NOMO-1 treated with dmso at 0.1 percent for 144 hours (cell line): Measurements from ENCODE around the gene DMWD.

Experiments used
- DNase-seq: peaks from one replicate; lab custom pipeline; 2025; ENCODE audit not compliant: unreplicated experiment; lab: John Stamatoyannopoulos, UW

DMWD gene

DNA sequence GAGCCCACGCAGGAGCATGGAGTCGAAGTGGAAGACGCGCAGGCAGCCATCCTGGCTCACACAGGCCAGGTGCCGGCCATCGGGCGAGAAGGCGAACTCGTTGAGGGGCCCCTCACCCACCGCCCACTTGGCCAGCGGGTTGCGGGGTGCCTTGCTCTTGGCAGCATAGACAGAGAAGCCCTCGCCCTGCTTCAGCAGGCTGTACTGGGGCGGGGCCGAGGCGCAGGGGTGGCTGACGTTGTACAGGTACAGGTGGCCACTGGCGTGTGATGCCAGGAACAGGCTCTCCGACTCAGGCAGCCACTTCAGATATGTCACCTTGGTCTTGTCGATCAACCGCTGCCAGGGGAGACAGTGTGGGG lies 6.1 kb downstream of the DMWD start:
- DNase-seq = no peak

DNA sequence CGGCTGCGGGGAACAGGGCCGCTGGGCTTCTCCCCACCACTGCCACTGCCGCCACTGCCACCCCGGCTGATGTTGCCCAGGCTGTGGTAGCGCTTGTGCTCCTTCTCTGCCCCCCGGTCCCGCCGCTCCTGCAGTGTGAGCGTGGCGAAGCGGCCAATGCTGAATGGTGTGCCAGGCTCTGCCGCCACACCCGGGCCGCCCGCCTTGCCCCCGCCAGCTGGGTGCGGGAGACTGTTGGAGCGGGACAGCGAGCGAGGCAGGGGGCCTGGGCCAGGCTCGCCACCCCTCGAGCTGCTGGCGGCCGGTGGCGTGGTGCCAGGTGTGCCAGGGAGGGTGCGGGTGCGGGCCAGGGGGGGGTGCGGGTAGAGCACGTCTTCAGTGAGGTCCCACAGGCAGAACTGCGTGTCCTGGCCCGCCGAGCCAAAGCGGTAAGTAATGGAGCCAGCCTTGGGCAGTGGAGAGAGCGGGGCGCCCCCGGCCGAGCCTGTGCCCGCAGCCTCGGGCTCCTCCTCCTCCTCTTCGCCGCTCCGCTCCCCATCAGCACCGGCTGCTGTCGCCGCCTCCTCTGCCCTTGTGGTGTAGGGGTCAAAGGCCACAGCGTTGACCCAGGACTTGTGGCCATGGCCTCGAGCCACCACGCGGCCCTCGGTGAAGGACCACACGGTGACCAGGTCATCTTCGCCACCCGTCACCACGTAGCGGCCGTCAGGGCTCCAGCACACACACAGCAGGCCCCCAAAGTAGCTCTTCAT lies 6.7 kb downstream of the DMWD start:
- no peak for DNase-seq

DNA sequence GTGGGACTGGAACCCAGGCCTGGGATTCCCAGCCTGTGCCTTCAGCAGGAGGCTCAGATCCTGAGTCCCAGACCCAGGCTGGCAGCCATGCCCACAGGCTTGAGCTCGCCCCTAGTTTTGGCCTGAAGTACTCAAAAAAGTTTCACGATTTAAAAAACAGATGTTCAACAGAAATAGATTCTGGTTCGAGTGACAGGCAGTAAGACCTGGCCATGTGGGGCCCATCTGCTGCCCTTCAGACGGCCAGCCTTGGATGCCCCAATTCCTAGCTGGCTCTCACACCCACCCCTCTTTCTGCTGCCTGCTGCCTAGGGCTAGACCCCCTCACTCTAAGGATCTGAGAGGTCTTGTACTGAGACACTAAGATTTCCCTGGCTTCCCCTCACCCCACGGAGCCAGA lies 7.5 kb downstream of the DMWD start:
- DNase-seq = no peak

DNA sequence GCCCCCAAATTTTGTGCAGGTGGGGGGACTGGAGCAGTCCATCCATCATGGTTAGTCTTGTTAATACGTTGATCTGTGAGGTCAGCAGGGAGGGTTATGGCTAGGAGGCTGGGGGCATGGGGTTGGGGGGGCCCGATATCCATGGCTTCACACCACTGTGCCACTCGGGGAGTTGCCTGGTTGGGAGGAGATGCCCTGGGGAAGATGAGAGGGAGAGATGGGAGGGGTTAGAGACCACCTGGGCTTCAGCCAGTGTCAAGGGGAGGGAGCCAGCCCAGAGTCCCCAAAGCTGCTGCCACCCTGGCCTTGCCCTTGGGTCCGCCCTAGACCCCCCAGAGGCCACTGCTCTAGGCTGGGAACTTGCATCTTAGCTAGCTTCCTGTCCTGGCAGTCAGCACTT lies 8.5 kb downstream of the DMWD start:
- DNase-seq = no peak

DNA sequence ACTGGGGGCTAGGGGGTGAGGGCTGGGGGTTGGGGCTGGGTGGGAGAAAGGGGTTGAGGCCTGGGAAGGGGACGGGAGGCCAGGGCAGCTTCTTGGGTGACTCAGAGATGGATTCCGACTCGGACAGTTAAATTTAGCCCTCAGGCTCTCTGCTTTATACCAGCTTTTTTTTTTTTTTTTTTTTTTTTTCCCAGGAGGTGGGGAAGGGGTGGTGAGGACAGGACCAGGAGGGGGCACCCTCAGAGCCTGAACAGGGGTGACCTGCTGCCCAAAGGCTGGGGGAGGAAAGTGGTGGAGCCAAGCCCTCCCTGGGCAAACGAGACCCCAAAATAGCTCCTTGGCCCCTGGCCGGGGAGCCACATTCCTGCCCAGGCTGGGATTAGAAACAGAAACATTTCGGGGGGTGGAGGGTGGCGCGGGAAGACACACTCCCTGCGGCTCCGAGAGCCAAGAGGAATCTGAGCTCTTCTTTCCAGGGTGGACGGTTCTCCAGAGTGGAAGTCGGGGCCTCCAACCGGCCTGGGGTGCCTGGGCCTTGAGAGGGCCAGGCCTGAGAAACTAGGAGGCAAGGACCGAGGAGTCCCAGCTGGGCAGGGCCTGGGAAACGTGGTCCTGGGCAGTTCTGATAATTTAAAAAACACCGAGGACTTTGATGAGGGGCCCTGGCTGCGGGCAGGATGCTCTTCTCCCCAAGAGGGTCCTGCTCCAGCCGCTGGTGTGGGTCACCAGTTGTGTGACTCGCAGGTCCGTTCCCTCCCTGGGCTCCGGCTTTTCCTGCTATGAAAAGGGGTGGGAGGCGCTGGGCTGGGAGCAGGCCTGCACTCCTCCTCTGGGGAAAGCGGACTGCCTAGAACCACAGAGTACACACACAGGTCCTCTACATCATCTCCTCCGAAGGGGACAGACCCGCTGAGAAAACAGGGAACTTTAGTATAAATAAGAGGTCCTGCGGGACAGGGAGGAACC lies 9.5 kb downstream of the DMWD start:
- no peak for DNase-seq

DNA sequence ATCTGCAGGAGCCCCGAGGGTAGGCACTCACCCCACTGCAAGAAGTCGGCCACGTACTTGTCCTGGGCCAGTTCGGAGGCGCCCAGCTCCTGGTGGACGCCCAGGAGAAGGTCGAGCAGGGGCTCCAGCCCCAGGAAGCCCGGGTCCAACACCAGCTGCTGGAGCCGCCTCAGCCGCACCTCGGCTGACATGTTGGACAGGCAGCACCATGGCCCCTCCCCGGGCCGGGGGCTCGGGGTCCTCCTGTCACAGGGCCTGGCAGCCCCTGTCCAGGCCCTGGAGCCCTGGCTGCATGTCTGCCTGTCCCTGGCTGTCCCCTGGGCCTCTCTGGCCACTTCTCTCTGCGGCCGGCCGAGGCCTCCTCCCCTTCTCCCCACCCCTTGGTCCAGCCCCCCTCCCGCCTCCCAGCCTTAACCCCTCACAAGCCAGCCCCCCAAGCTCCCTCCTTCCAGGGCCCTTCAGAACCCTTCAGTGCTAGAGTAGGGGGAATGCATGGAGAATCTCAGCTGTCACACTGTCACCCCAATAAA lies 10.4 kb downstream of the DMWD start, which contains the start of gene DMPK:
TSS of gene DMPK (minus strand) at position 329 of the 530 bp plus-strand sequence. CDS start at position 191, 138 bp downstream.
- no peak for DNase-seq

DNA sequence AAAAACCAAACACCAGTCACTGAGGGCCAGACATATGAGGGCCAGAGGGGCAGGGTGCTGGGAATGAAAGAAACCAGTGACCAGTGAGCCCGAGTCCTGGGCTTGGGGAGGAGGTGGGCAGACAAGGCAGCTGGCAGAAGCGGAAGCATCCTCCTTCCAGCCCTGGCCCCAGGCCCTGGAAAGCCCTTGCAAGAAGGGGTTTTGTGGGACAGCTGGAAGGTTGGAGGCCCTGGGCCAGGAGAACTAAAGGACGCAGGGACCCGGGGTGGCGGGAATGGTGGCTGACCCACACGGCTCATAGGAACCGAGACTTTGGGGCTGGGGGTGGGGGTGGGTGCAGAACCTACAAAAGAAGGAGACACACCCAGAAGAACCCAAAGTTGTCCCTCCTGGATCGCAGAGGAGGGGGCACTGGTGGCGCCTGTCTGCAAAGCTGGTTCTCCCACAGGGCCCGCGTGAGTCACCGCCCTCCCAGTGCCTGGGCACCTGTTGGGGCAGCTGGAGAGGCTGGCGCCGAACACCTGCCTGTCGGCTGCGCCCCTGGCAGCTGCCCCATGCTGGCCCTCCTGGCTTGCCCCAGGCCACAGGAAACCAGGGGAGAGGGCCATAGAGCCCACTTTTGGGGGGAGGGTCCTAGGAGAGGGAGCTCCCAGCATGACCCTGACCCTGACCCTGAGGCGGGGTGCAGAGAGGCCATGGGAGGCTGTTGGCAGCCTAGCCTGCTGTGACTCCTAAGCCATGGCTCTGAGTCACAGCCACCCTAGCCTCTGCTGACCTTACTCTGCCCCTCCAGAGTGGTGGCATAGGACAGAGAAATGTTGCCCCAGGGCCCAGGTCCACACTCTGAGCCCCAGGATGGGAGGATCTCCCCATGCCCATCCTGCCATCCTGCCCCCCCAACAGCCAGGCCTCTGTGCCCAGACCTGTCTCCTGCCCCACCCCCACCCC lies 11.2 kb downstream of the DMWD start:
- no peak for DNase-seq

DNA sequence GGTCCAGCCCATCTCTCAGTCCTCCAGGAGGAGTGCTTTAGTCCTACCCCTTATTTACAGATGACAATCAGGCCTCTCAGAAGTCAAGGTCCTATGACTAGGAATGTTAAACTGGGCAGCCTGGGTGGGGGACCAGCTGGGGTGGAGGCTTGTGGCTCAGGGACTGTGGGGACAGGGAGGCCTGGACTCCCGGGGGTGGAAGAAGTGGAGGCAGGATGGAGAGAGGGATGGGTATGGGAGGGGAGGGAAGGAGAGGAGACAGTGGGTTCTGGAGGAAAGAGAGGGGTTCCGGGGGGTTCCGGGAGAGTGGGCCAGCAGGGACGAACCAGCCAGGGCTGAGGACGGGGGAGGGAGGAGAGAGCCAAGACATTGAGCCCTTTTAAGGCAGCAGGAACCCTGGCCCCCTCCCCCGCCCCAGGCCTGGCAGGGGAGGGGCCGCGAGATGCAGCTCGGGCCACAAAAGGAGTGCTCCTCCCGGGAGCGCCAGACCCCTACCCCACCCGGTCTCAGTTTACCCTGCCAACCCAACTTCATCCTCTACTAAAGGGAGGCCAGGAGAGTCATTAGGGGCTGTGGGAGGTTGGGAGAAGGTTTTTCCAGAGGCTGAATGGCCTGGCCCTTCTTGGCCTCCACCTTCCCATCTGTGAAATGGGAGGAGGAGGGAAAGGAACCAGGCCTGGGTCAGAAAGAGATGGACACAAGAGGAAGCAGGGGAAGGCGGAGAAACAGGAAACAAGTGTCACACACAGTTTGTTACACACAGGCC lies 12.0 kb downstream of the DMWD start:
- no peak for DNase-seq

DNA sequence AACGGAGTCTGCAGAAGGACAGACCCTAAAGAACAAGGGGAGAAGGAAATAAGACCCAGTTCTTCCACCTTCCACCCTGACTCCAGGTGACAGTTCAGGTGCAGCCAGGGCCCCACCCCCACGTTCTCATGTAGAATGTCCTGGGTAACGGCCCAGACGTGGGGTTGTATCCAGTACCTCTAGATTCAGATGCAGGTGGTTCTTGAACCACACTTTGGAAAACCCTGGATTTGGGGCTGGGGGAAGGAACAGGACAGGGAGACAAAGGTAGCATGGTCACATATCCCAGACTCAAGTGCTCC lies 12.5 kb downstream of the DMWD start:
- DNase-seq = no peak

DNA sequence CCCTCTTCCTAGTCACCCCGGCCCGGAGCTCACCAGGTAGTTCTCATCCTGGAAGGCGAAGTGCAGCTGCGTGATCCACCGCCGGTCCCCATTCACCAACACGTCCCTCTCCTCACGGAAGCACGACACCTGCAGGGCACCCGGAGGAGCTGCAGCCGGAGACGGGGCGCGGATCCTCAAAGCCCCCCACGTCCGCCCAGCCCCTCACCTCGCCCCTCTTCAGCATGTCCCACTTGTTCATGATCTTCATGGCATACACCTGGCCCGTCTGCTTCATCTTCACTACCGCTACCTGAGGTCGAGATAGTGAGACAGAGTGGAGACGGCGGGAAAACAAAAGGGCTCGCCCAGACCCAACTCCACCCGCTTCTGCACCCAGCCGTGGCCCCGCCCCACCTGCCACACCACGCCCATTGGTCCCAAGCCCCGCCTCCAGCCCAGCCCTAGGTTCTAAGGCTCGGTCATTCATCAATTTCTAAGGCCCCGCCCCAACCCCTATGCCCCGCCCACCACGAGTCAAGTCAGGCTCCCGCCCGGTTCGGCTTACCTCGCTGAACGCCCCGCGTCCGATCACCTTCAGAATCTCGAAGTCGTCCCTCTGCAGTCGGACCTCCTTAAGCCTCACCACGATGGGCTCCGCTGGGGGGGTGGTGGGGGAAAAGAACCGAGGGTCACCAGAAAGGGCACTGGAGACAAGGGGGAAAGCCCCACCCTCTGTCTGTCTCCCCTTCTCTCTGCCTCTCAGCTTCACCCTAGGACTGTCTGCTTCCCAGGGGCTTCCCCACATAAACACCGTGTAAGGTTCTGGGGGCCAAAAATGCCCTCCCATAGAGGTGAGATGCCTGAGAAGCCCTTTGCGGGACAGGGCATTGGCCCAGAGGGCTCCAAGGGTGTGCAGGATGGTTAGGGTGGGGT lies 13.2 kb downstream of the DMWD start:
- DNase-seq = peak; percentile 48

DNA sequence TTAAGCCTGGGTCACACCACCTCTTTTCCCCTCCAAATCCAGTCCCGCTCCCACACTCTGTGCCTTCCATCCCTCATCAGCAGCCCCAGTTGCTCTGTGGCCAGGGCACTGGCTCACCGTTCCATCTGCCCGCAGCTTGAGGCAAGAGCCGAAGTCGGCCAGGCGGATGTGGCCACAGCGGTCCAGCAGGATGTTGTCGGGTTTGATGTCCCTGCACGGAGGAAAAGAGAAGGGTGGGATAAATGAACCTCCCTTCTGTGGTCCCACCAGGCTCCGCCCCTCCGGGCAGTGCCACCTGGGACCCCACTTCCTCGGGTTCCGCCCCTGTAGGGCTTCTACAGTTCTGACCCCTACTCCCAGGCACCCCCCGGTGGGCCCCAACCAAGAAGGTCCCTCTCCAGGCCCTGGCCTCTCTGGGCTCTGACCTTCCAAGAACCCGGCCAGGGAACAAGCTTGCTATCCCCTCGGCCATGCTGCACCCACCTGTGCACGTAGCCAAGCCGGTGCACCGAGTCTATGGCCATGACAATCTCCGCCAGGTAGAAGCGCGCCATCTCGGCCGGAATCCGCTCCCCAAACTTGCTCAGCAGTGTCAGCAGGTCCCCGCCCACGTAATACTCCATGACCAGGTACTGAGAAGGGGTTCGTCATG lies 14.5 kb downstream of the DMWD start:
- DNase-seq = no peak

DNA sequence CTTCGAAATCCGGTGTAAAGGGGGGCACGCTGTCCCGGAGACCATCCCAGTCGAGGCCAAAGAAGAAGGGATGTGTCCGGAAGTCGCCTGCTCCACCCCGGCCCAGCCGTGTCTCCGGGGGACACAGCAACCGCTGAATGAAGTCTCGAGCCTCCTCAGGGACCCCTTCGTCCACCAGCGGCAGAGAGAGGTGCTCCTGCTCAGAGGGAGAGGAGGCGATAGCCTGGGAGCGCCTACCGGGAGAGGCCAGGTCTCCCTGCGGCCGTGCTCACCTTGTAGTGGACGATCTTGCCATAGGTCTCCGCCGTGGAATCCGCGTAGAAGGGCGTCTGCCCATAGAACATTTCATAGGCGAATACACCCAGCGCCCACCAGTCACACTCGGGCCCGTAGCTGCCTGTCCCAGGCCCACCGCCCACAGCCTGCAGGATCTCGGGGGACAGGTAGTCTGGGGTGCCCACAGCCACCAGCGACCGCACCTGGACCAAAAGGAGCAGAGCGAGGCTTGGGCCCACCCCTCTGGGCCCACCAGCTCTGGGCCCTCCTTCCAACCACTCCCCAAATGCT lies 15.2 kb downstream of the DMWD start:
- no peak for DNase-seq

DNA sequence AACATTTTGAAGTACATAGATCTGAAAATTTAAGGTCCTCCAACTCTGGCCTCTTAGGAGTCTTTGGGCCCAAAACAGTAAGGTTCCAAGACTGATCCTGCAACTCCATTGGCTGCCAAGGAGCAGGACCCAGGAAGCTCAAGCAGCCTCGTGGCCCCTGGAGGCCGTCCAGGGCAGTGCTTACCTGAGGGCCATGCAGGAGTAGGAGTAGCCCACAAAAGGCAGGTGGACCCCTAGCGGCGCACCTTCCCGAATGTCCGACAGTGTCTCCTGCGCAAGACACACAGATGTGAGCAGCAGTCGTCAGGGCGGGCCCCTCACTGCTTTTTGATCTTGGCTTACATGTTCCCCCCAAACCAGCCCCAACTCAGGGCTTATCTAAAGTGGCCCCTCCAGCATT lies 17.9 kb downstream of the DMWD start:
- DNase-seq = no peak

DNA sequence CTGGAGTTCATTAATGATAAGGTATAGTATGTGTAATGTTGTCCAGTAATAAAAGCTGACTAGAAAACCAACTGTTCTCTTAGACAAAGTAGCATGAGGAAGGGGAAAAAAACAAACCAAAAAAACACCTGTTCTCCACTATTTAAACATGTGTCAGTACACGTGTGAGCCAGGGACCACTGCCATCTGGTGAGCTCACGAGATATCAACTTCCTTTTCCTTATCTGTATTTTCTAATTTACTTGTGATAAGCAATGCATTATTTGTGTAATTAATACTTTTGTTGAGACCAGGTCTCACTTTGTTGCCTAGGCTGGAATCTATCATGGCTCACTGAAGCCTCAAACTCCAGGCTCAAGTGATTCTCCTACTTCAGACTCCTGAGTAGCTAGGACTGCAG lies 19.3 kb downstream of the DMWD start:
- DNase-seq = no peak

DNA sequence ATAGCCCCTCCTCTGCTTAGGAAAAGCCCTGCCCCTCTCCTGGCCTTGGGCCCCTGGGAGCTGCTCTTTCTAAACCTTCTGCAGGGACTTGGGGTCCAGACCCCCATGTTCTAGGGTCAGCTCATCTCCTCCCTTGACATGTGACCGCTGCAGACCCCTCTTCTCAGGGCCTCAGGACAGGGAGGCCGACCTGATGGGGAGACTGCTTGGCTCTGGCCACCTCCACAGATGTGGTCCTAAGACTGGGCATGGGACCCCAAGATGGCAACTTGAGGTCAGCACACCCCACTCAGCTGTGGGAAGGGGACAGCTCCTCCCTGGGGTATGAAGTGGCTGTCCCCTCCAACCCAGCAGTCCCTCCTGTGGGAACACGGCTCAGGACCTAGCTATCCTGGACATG lies 19.7 kb downstream of the DMWD start:
- no peak for DNase-seq

DNA sequence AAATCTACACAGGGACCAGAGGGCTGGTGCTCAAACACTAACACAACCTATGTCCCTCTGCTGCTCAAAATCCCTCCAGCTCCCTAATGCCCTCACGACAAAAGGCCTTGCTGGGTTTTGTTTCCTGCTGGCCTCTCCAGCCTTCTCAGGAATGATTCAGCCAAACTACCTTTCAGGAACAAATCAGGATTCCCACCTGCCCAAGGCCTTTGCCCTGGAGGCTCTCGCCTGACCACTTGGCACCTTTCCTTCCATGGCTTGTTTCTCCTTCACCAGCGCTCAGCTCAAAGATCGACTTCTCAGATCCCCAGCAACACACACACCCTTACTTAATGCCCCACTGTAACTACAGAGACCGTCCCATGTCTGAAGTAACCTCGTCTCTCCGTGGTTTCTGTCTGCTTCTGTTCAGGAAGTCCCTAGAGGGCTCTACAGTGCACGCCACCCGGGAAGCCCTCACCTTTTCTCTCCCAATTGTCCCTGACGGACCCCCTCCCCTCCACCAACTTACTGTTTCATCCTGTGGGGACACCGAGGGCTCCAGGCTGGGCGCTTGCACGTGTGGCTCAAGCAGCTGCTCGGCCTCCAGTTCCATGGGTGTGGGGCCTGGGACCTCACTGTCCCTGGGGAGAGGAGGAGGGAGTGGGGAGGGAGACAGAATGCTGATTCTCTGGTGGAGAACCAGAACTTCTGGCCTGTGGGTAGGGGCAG lies 20.4 kb downstream of the DMWD start:
- DNase-seq = no peak

DNA sequence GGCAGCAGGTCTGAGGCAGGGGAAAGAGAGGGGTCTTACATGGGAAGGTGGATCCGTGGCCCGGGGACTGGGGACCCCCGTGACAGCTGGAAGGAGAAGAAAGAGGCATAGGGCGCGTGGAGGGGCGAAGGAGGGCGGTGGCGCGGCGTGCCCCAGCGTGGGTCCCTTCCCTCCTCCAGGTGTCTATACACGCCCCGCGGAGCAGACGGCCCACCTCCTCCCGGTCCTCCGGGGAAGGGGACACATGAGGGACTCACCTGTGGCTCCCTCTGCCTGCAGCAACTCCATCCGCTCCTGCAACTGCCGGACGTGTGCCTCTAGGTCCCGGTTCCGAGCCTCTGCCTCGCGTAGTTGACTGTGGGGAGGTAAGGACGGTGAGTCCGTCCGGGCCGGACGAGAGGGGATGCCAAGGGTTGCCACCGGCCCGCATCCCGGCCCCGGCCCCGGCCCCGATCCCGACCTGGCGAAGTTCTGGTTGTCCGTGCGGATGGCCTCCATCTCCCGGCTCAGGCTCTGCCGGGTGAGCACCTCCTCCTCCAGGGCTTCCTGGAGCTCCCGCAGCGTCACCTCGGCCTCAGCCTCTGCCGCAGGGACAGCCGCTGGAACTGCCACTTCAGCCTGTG lies 21.2 kb downstream of the DMWD start:
- no peak for DNase-seq
